Measurements from ENCODE around the gene ANGPTL4.
"Not testable (repeated sequence)": the region's sequence is repeated elsewhere in the genome, so short reads cannot be mapped to it uniquely, and the experiment has no call there.

The ANGPTL4 gene

GRCh38 chr19:8334458-8335342 is 29.3 kb upstream of the ANGPTL4 start:
- peak; percentile 52 for DNase-seq (ENCODE audit: low read depth)

DNA sequence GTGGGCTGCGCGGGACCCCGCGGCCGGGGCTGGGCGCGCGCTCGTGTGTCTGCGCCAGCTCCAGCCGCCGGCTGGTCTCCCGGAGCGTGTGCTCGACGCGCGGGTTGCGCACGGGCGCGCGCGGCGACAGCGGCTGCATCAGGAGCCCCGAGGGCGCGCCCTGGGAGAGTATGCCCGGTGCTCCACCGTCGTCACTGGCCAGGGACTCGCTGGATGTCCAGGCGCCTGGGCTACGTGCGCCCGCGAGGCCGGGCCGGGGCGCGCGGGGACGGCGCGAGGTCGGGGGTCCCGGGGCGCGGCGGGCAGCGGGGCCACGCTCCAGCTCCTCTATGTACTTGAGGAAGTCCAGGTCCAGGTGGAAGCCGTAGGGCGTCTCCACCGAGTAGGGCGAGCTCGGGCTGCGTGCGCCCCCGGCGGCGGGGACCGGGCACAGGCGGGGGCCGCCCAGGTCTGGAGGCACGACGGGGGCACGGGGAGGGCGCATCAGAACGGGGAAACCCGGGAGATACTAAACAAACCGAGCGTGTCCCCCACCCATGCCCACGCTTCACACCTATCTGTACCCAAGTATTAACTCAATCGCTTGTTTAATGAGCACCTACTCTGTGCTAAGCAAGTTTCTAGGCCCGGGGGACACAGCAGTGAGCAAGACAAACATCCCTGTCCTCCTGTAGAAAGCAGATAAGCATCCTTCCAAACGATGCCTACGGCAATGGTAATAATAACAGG is 28.4 kb upstream of the ANGPTL4 start:
- peak; percentile 49 for DNase-seq (ENCODE audit: low read depth)

DNA sequence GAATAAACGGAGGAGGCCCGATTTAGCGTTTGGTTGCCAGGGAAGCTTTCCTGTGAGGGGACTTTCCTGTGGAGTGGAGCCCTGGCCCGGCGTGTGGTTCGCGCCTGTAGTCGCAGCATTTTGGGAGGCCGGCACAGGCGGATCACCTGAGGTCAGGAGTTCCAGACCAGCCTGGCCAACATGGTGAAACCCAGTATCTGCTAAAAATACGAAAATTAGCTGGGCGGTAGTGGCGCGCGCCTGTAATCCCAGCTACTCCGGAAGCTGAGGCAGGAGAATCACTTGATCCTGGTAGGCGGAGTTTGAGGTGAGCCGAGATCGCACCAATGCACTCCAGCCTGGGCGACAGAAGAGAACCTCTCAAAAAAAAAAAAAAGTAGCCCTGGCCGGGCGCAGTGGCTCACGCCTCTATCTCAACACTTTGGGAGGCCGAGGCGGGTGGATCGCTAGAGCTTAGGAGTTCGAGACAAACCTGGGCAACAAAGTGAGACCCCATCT is 27.8 kb upstream of the ANGPTL4 start:
- no peak for DNase-seq (ENCODE audit: low read depth)

DNA sequence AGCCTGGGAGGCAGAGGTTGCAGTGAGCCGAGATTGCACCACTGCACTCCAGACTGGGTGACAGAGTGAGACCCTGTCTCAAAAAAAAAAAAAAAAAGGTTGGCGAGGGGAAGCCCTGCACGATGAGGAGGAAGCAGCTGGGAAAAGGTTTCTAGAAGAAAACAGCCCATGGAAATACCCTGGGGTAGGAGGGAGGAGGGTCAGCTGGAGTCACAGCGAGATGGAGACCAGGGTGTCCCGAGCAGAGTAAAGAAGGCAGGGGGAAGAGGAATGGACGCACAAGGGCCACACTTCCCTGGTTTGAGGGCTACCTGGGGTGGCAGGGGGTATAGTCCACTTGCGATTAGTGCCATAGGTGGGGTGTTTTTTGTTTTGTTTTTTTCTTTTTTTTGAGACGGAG is 27.3 kb upstream of the ANGPTL4 start:
- no peak for DNase-seq (ENCODE audit: low read depth)

DNA sequence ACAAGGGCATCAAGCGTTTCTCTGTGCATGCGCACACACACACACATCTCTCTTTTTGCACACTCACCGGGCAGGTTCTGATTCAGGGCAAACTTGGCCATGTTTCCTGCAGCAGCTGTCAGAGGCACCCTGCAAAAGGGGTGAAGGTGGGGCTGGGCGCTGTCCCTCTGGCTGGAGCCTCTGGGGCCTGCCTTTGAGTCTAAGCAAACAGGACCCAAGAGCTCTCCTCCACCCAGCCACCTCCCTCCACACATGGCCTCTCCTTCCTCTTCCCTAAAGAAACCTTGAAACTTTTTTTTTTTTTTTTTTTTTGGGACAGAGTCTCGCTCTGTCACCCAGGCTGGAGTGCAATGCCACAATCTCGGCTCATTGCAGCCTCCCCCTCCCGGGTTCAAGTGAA is 26.2 kb upstream of the ANGPTL4 start:
- DNase-seq (ENCODE audit: low read depth), result no peak

DNA sequence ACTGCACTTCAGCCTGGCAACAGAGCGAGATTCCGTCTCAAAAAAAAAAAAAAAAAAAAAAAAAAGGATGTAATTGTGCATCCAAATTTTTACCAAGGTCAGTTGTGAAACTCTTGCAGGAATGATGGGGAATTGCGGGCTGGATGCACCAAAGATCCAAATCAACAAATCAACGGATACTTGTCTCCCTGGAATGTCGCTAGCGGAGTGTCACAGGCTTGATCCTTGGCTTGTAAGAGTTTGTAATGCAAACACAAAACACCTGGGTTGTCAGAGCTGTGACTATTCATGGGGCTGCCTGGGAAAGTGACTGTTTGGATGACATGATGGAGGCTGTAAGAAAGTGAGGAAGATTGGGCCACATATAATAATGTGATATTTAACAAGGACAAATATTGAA is 25.1 kb upstream of the ANGPTL4 start:
- DNase-seq (ENCODE audit: low read depth), result no peak

- no peak for DNase-seq (ENCODE audit: low read depth)
Observed at GRCh38 chr19:8340341-8341096, 23.4 kb upstream of the ANGPTL4 start.

- DNase-seq (ENCODE audit: low read depth), result not testable (repeated sequence)
Observed at GRCh38 chr19:8341504-8341903, 22.5 kb upstream of the ANGPTL4 start.

GRCh38 chr19:8342316-8342683 is 21.7 kb upstream of the ANGPTL4 start:
- DNase-seq (ENCODE audit: low read depth), result no peak

DNA sequence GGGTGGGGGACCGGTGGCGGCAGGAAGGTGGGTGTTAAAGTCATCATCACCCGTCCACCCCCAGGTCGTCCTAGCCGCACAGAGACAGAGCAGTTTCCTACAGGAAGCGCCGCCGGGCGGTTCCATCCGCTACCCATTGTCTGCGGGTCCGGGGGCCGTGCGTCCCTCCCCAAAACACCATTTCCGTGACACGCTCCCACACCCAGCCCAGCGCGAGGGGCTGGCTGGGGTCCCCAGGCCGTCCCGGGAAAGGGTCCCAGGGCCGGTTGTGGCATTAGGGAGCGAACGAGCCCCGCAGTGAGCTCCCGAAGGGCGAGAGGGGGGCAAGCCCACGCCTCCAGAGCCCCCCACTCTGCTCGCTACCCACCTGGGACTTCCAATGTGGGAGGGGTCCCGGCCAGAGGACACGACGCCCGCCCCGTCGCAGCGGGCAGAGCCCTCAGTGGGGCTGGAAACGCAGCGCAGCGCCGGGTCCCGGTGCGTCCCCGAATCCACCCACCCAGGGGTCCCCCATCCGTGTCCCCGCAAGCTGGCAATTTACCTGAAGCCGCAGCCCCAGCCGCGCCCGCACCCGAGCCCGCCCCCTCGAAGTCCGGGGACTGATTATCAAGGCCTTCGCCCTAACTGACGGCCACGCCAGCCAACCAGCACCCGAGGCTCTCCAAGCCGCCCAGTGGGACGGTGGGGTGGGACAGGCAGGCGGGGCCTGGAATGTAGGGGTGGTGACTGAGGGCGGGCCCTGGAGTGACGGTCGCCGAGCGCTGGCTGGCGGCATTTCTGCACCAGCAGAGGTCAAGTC is 21.1 kb upstream of the ANGPTL4 start, which contains the start of gene KANK3:
Gene KANK3 (minus strand): TSS at position 579 of the 799 bp plus-strand sequence. CDS start 5,434 bp downstream, outside the sequence.
- peak; percentile 90 for DNase-seq (ENCODE audit: low read depth)

GRCh38 chr19:8343483-8343844 is 20.5 kb upstream of the ANGPTL4 start:
- no peak for DNase-seq (ENCODE audit: low read depth)

DNA sequence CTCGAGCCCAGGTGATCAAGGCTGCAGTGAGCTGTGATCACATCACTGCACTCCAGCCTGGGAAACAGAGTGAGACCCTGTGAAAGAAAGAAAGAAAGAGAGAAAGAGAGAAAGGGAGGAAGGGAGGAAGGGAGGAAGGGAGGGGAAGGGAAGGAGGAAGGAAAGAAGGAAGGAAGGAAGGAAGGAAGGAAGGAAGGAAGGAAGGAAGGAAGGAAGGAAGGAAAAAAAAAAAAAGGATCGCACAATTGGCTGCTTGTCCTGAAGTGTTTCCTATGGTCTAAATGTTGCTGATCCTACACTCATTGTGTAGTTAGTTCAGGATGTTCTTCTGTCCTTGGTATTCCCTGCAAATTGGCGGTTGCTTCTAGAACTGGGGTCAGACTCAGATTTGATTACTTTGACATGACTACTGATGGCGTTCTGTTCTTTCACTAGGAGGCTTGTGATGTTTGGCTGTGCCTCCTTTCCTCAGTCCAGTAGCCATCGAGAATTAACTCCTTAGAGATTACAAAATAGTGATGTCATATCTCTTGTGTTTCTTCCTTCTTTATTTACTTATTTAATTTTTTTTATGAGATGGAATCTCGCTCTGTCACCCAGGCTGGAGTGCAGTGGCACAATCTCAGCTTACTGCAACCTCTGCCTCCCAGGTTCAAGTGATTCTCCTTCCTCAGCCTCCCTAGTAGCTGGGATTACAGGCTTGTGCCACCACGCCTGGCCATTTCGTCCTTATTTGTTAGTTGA is 14.2 kb upstream of the ANGPTL4 start:
- DNase-seq (ENCODE audit: low read depth), result not testable (repeated sequence)

GRCh38 chr19:8352134-8352827 is 11.7 kb upstream of the ANGPTL4 start:
- no peak for DNase-seq (ENCODE audit: low read depth)

GRCh38 chr19:8352845-8353244 is 11.1 kb upstream of the ANGPTL4 start:
- not testable (repeated sequence) for DNase-seq (ENCODE audit: low read depth)

GRCh38 chr19:8355631-8356402 is 8.1 kb upstream of the ANGPTL4 start:
- DNase-seq (ENCODE audit: low read depth), result no peak

GRCh38 chr19:8357007-8357521 is 6.9 kb upstream of the ANGPTL4 start:
- DNase-seq (ENCODE audit: low read depth), result no peak

DNA sequence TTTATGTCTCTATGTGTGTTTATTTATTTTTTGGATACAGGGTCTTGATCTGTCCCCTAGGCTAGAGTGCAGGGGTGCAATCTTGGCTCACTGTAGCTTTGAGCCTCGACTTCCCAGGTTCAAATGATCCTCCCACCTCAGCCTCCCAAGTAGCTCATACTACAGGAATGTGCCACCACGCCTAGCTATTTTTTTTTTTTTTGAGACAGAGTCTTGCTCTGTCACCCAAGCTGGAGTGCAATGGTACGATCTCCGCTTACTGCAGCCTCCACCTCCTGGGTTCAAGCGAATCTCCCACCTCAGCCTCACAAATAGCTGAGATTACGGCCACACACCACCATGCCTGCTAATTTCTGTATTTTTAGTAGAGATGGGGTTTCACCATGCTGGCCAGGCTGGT is 5.0 kb upstream of the ANGPTL4 start:
- DNase-seq (ENCODE audit: low read depth), result no peak

GRCh38 chr19:8360196-8360595 is 3.8 kb upstream of the ANGPTL4 start:
- no peak for DNase-seq (ENCODE audit: low read depth)

Data from activated T-cell treated with anti-CD3 and anti-CD28 coated beads for 48 hours (primary cell).